Measurements from ENCODE around the gene IL22RA2.
A peak's percentile ranks its signal among the peaks of the same experiment; 100 is the strongest.
"Not testable (repeated sequence)": the region's sequence is repeated elsewhere in the genome, so short reads cannot be mapped to it uniquely, and the experiment has no call there.

IL22RA2 gene

DNA sequence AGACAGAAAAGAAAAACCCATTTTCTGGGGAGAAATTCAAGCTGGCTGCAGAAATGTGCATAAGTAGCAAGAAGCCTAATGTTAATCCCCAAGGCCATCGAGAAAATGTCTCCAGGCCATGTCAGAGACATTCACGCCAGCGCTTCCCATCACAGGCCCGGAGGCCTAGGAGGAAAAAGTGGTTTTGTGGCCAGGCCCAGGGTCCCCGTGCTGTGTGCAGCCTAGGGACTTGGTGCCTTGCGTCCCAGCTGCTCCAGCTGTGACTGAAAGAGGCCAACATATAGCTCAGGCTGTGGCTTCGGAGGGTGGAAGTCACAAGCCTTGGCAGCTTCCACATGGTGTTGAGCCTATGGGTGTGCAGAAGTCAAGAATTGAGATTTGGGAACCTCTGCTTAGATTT, 34.8 kb upstream of the IL22RA2 start:
- no peak for DNase-seq (ENCODE audit: low spot score)
- Histone ChIP-seq H3K36me3 (ENCODE audit: low read depth) (peaks cover 45% of the 10 kb centered on the region), H3K27me3 (ENCODE audit: insufficient read depth, poor library complexity, severe bottlenecking) (no peaks in the 10 kb centered on the region), H3K4me1 (ENCODE audit: insufficient read depth, poor library complexity, severe bottlenecking) (no peaks in the 10 kb centered on the region), H3K4me3 (ENCODE audit: severe bottlenecking) (no peak overlapping the region), H3K27ac (ENCODE audit: poor library complexity, severe bottlenecking) (no peak overlapping the region), H3K9me3 (ENCODE audit: severe bottlenecking) (no peaks in the 10 kb centered on the region)
- TF ChIP-seq, protein P1, sequence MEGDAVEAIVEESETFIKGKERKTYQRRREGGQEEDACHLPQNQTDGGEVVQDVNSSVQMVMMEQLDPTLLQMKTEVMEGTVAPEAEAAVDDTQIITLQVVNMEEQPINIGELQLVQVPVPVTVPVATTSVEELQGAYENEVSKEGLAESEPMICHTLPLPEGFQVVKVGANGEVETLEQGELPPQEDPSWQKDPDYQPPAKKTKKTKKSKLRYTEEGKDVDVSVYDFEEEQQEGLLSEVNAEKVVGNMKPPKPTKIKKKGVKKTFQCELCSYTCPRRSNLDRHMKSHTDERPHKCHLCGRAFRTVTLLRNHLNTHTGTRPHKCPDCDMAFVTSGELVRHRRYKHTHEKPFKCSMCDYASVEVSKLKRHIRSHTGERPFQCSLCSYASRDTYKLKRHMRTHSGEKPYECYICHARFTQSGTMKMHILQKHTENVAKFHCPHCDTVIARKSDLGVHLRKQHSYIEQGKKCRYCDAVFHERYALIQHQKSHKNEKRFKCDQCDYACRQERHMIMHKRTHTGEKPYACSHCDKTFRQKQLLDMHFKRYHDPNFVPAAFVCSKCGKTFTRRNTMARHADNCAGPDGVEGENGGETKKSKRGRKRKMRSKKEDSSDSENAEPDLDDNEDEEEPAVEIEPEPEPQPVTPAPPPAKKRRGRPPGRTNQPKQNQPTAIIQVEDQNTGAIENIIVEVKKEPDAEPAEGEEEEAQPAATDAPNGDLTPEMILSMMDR (IDR thresholded peaks at IDR 0.05; ENCODE audit: poor library complexity, severe bottlenecking), result no peak
- no peak for ATAC-seq (ENCODE audit: low read depth)

DNA sequence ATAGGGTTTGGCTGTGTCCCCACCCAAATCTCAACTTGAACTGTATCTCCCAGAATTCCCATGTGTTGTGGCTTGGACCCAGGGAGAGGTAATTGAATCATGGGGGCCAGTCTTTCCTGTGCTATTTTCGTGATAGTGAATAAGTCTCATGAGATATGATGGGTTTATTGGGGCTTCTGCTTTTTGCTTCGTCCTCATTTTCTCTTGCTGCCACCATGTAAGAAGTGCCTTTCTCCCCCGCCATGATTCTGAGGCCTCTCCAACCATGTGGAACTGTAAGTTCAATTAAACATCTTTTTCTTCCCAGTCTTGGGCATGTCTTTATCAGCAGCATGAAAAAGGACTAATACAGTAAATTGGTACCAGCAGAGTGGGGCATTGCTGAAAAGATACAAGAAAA, 34.0 kb upstream of the IL22RA2 start:
- not testable (repeated sequence) for H3K4me1 ChIP-seq (ENCODE audit: insufficient read depth, poor library complexity, severe bottlenecking); H3K27ac ChIP-seq (ENCODE audit: poor library complexity, severe bottlenecking); H3K27me3 ChIP-seq (ENCODE audit: insufficient read depth, poor library complexity, severe bottlenecking); DNase-seq (ENCODE audit: low spot score); H3K9me3 ChIP-seq (ENCODE audit: severe bottlenecking); ATAC-seq (ENCODE audit: low read depth); H3K4me3 ChIP-seq (ENCODE audit: severe bottlenecking)
- H3K36me3 ChIP-seq (ENCODE audit: low read depth), result peaks cover 53% of the 10 kb centered on the region

DNA sequence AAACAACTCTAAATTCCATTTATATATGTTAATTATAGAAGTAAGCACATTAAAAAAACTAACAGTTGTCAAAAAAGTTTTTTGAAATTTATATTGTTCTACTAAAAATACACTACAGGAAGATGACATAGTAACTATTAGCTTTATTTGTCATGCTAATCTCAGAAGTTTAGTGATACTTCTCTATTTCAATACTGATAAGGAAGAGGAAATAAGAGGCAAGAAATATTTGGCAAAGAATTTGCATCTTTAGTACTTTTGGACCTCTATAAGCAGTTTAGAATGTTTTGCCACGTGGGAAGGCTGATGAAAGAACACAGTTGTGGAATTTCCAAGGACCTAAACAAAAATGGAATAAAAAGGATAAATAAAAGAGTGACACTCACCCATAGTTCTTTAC, 33.1 kb upstream of the IL22RA2 start:
- H3K27me3 ChIP-seq (ENCODE audit: insufficient read depth, poor library complexity, severe bottlenecking), result no peaks in the 10 kb centered on the region
- H3K4me3 ChIP-seq (ENCODE audit: severe bottlenecking), result no peak overlapping the region
- H3K36me3 ChIP-seq (ENCODE audit: low read depth), result peaks cover 57% of the 10 kb centered on the region
- H3K27ac ChIP-seq (ENCODE audit: poor library complexity, severe bottlenecking), result no peak overlapping the region
- H3K9me3 ChIP-seq (ENCODE audit: severe bottlenecking), result no peaks in the 10 kb centered on the region
- no peak for DNase-seq (ENCODE audit: low spot score)
- ATAC-seq (ENCODE audit: low read depth), result no peak
- no peaks in the 10 kb centered on the region for H3K4me1 ChIP-seq (ENCODE audit: insufficient read depth, poor library complexity, severe bottlenecking)
- TF ChIP-seq, protein P1 (IDR thresholded peaks at IDR 0.05; ENCODE audit: poor library complexity, severe bottlenecking), result no peak

DNA sequence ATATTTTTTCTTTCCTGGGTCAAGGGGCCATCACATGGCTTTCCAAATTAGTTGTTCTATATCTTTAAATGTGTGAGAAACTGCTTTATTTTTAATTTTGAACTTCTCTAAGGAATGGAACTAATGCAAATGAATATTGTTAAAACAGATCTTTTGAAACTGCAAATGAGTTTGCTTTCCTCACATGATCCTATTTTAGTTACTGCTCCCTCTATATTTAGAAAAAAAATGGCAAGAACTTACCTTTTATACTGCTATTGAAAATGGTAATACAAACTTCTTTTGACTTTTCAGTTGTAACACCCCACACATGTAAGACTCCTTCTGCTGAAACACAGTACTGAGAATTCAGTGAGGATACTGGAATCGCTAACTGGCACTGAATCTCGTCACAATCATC, 29.8 kb upstream of the IL22RA2 start:
- TF ChIP-seq, protein P1 (IDR thresholded peaks at IDR 0.05; ENCODE audit: poor library complexity, severe bottlenecking), result no peak
- DNase-seq (ENCODE audit: low spot score) (no peak), ATAC-seq (ENCODE audit: low read depth) (no peak)
- Histone ChIP-seq H3K4me3 (ENCODE audit: severe bottlenecking) (no peak overlapping the region), H3K27me3 (ENCODE audit: insufficient read depth, poor library complexity, severe bottlenecking) (no peaks in the 10 kb centered on the region), H3K27ac (ENCODE audit: poor library complexity, severe bottlenecking) (no peak overlapping the region), H3K36me3 (ENCODE audit: low read depth) (peaks cover 78% of the 10 kb centered on the region), H3K9me3 (ENCODE audit: severe bottlenecking) (no peaks in the 10 kb centered on the region), H3K4me1 (ENCODE audit: insufficient read depth, poor library complexity, severe bottlenecking) (no peaks in the 10 kb centered on the region)

DNA sequence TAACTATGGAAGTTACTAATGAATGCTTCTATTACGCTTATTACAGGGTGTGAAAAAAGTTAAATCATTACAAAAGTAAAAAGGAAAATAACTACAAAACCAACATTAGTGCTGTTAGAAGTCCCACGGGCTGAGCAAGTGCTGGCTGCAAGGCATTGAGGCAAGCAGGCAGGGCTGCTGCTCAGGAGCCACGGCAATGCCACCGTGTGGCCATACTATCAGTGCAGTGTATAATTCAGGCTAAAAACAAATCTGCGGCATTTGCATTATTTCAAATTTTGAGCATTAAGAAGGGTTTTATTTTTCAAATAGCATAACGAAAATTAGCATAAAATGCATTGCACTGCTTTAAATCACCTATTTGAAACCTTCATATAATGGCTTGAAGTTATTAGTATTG, 28.6 kb upstream of the IL22RA2 start:
- H3K4me3 ChIP-seq (ENCODE audit: severe bottlenecking), result no peak overlapping the region
- no peaks in the 10 kb centered on the region for H3K4me1 ChIP-seq (ENCODE audit: insufficient read depth, poor library complexity, severe bottlenecking)
- no peak for DNase-seq (ENCODE audit: low spot score)
- H3K9me3 ChIP-seq (ENCODE audit: severe bottlenecking), result no peaks in the 10 kb centered on the region
- TF ChIP-seq, protein P1 (IDR thresholded peaks at IDR 0.05; ENCODE audit: poor library complexity, severe bottlenecking), result peak; percentile 35
- peaks cover 86% of the 10 kb centered on the region for H3K36me3 ChIP-seq (ENCODE audit: low read depth)
- no peaks in the 10 kb centered on the region for H3K27me3 ChIP-seq (ENCODE audit: insufficient read depth, poor library complexity, severe bottlenecking)
- H3K27ac ChIP-seq (ENCODE audit: poor library complexity, severe bottlenecking), result no peak overlapping the region
- ATAC-seq (ENCODE audit: low read depth), result no peak

Measured in RWPE2 (cell line).